HG03108 (cell line): ENCODE measurements around the gene ZNF780A.
"Not testable (repeated sequence)": the region's sequence is repeated elsewhere in the genome, so short reads cannot be mapped to it uniquely, and the experiment has no call there.

Experiments used
- ATAC-seq: cut with Tn5 transposase; IDR thresholded peaks from one replicate; pipeline ENCODE4 v1.9.1; 2021; ENCODE audit warnings: moderate library complexity; ENCODE audit not compliant: unreplicated experiment

Gene ZNF780A

DNA sequence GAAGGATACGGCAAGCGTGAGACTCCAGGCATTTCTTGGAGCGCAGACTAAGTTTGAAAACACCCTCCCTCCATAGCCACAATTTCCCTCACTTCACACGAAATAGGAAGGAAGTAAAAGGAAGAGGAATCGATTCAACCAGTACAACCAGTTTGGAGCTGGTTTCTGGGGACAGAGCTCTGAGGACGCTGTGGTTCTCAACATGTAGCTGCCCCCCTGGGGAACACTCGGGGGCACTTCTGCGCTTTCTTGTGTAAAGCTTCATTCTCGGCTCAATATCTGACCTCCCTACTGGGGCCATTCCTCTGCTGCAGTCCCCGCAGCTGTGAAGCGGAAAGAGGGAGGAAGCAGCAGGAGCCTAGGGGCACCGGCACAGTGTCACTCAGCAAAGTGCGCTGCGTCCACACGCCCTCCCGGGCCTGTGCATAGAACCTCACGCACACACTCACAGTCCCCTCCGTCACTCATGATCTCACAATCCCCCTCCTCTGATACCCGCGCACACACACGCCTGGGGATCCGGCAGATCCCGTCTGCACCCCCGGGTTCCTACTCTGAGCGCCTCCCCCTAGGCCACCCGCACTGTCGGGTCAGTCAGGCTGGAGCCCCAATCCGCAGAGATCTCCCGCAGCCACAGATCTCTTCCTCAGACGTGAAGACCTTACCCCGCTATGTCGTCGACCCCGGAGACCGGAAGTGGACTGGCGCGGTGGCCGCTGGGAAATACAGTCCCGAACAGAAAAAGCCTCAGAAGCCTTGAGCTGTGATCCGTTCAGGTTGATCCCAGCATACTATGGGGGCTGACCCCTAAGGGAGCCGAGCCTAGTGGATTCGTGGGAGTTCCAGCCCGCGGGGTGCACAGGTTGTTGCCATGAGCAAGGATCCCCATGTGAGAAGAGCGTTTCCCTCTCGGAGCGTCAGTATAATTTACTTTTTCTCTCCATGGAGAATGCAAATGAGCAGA, at the start of gene ZNF780A:
TSS of gene ZNF780A (minus strand) at position 703 of the 964 bp plus-strand sequence. CDS start 6,190 bp downstream, outside the sequence.
- peak; percentile 75 for ATAC-seq

DNA sequence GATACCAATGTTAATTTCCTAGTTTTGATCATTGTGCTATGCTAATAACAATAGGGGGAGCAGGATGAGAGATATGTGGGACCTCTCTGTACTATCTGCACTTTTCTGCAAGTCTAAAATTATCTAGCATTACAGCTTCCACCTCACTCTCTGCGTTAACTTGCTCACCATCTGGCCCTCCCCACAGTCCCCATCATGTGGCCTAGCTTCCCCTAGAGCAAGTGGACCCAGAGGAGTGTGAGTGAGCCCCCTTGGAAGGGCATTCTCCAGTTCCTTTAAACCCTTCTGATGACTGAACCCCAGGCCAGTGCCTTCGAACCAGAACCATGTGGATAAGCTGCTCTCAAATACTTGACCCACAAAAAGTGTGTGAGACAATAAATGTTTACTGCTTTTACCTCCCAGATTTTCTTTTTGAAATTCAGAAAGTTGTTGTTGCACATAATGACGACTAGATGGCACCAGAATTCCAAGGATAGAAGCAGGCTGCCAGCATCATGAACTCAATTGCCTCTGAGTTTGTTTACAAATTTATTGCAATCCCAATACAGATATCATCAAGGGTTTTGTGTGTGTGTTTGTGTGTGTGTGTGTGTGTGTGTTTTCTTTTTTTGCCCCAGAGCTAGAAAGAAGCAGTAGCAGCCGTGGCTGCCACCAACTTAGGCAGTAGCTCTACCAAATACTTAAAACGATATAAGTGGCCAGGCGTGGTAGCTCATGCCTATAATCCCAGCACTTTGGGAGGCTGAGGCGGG, 49.0 kb upstream of the ZNF780A start:
- no peak for ATAC-seq

DNA sequence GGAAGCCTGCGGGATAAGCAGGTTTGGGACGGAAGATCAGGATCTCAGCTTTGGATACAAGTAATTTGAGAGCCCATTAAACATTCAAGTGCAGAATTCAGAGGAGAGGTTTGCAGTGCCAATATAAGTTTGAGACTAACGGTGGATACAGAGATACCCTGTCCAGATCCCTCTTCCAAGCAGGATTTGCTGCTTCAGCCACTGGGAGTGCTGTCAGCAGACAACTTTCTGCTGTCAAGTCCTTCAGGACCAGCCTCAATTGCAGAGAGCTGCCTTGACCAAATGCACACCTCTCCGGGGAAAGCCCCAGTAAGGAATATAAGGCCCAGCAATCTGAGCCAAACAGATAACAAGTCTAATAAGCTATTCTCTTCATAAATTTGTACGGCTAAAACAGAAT, 46.1 kb upstream of the ZNF780A start:
- no peak for ATAC-seq

DNA sequence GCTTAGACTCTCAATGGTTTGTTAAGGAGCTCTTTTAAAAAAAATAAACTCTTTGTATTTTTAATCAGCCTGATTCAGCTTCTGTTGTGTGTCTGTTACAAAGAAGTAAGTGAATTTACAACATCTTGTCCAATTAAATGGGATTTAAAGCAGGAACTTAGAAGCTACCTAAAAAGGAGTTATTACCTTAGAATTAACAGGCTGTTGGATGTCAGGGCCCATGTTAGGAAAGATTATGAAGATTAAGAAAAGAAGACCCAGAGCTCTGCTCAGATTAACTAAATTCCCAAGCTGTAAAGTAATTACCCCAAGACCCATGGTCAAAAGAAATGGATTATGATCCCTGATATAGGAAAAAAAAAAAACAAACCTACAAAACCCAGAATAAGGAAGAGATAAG, 44.1 kb upstream of the ZNF780A start:
- ATAC-seq: no peak

DNA sequence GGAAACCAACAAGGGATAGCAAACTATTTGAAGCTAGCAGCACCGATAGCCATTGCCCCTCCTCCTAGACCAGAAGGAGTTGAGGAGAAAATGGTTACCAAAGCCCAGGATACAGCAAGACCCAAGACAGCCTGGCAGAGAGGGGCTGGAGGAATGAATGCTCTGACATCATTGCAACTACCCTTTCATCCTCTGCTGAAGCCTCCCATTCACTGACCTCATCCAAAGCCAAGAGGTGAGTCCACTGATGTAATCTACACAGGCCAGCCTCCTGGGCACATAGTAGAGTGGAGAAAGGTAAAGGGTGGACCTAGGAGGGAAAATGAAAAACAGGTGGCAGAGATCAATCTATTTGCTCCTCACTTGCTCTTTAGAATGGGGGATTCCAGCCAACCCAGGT, 42.7 kb upstream of the ZNF780A start:
- no peak for ATAC-seq

DNA sequence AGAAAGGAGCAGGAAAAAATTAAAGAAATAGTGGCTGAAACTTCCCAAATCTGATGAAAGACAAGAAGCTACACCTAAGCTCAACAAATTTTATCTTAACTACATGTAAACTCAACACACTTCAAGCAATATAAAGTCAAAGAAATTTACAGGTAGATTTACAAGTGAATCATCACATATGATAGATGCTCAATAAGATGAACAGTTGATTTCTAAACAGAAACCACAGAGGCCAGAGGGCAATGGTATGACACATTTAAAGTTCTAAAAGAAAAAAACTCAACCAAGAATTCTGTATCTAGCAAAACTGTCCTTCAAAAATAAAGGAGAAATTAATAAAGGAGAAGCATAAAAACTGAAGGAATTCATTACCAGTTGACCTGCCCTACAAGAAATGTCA, 39.3 kb upstream of the ZNF780A start:
- no peak for ATAC-seq

DNA sequence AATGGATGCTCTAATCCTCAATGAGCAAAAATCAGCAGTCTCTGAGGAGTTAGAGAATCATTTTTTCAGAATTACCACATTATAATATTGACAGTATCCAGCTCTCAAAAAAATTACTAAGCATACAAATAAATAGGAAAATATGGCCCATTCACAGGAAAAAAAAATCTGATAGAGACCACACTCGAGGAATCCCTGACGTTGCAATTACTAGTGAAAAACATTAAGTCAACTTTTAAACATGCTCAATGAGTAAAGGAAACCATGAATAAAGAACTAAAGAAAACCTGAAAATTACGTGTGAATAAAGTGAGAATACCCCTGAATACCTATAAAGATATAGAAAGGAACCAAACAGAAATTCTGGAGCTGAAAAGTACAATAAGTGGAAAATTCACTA, 38.7 kb upstream of the ZNF780A start:
- no peak for ATAC-seq

DNA sequence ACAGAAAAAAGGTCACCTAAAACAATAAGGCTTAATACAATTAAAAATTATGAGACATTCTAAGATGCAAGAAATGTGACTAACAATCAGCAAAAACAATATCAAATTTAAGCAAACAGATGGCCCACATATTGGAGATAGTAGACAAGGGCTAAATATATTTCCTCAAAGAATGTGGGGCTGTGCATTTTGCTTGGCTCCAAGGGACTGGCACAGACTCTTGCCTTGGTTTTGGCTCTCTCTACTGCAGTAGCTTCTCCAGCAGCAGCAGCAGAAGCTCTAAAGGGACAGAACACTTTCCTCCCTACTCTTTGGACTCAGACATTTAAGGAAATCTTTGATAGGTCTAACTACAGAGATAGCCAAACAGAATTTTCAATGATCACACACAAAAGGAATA, 38.2 kb upstream of the ZNF780A start:
- ATAC-seq: no peak

DNA sequence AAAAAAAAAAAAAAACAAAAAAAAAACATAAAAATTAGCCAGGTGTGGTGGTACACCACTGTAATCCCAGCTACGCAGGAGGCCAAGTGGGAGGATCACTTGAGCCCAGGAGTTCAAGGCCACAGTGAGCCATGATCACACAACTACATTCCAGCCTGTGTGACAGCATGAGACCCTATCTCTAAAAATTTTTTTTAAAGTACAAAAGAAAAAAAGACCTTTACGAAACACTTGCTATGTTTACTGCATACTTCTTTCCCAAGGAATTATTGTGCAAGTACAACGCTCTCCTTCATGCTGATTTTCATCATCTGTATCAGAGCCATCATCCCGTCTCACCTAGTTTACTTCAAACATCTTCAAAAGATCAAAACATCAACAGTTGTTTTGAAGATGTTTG, 28.6 kb upstream of the ZNF780A start:
- ATAC-seq: no peak

DNA sequence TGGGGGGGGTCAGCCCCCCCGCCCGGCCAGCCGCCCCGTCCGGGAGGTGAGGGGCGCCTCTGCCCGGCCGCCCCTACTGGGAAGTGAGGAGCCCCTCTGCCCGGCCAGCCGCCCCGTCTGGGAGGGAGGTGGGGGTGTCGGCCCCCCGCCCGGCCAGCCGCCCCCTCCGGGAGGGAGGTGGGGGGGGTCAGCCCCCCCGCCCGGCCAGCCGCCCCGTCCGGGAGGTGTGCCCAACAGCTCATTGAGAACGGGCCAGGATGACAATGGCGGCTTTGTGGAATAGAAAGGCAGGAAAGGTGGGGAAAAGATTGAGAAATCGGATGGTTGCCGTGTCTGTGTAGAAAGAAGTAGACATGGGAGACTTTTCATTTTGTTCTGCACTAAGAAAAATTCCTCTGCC, 27.9 kb upstream of the ZNF780A start:
- ATAC-seq: not testable (repeated sequence)

DNA sequence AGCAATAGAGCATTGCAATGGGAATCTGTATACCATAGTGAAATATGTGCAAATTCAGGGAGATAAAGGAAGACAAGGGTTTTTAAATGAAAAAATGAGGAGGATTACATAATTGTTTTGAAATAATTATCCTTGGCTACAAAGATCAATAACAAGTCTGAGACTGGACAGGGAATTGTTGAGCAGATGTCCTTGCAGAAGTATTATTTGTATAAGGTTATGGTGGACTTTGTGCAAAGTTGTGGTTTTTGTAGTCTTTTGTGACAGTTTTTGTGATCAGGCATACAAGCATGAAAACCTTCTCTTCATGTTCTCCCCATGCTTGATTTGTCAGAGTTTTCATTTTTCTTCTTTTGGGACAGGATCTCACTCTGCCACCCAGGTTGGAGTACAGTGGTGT, 25.3 kb upstream of the ZNF780A start:
- ATAC-seq: no peak

DNA sequence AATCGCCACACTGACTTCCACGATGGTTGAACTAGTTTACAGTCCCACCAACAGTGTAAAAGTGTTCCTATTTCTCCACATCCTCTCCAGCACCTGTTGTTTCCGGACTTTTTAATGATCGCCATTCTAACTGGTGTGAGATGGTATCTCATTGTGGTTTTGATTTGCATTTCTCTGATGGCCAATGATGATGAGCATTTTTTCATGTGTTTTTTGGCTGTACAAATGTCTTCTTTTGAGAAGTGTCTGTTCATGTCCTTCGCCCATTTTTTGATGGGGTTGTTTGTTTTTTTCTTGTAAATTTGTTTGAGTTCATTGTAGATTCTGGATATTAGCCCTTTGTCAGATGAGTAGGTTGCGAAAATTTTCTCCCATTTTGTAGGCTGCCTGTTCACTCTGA, 23.4 kb upstream of the ZNF780A start:
- ATAC-seq: not testable (repeated sequence)

DNA sequence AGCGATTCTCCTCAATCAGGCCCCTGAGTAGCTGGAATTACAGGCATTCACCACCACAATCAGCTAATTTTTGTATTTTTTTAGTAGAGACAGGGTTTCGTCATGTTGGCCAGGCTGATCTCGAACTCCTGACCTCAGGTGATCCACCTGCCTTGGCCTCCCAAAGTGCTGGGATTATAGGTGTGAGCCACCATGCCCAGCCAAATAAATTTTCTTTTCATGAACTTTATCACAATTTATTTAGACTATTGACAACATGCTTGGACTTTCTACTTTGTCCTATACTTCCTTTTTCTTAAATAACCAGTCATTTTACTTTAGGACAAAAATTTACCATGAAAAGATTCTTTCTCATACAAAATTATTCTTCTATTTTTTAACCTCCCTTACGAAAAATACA, 21.5 kb upstream of the ZNF780A start:
- not testable (repeated sequence) for ATAC-seq

DNA sequence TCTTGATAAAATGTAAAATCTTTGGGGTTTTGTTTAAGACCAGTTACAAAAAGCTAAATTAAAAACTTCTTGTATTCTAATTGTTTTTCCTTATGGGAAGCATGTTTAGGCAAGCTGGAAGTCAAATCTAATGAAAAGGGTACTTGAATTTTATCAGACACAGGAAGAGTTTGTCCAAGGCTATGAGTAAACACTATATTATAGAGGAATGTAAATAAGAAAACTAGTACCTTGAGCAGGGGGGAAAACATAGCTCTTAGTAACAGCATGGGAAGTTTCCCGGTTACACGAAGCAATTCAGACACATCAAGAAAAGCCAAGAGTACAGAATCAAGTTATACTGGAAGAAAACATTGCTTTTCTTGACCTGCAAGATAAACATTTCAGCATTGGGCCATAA, 19.8 kb upstream of the ZNF780A start:
- ATAC-seq: no peak

DNA sequence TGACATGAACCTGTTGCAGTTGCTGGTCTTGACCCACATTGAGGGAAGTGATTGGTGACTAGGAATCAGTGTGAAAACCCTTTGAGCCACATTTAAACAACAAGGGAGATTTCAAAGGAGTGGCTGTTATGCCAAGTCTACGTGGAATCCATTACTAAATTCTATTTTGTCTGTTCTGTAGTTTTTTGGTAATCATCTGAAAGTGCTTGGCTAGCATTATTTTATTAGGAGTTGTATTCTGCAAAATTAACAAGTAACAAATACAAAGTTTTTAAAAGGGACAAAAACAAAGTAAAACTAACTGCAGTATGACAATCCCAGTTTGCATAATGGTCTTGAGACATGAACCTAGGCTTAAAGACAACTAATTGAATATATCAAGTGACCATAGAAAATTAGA, 14.0 kb upstream of the ZNF780A start:
- ATAC-seq: no peak

DNA sequence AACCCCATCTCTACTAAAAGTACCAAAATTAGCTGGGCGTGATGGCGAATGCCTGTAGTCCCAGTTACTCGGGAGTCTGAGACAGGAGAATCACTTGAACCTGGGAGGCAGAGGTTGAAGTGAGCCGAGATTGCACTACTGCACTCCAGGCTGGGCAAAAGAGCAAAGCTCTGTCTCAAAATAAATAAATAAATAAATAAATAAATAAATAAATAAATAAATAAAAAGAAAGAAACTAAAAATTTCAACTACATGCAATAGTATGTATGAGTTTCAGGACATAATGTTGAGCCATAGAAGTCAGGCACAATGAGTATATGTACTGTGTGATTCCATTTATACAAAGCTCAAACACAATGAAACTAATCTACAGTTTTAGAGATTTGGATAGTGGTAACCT, 12.9 kb upstream of the ZNF780A start:
- no peak for ATAC-seq

DNA sequence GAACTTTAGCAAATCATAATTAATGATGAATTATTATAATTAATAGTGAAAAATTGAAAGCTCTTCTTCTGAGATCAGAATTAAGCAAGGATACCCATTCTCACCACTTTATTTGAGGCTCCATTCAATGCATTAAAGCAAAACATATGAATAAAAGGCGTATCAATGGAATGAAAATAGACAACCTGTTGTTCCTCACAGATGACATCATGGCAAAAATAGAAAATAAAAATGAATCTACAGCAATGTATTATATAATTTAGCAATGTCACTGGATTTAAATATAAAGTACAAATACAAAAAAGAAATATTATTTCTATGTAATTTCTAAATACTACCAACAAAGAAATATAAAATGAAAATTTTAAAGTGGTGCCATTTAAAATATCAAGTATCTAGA, 11.1 kb upstream of the ZNF780A start:
- no peak for ATAC-seq

DNA sequence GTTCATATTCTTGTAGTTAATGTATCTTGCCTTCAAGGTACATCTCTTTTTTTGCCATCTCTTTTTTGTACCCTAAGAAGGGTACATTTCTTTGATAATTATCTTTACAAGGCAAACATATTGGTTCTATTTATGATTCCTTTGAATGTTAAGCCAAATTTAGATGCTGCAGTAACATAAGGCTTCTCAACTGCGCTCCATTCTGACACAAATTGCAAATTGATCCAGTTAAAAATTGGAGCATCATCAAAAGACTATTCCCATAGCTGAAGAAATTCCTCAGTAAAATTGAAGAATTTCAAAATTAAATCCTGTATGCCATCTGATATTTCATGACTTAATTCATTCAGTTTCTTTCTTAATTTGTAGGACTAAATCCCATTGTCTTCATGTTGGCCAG, 2.7 kb upstream of the ZNF780A start:
- ATAC-seq: no peak

DNA sequence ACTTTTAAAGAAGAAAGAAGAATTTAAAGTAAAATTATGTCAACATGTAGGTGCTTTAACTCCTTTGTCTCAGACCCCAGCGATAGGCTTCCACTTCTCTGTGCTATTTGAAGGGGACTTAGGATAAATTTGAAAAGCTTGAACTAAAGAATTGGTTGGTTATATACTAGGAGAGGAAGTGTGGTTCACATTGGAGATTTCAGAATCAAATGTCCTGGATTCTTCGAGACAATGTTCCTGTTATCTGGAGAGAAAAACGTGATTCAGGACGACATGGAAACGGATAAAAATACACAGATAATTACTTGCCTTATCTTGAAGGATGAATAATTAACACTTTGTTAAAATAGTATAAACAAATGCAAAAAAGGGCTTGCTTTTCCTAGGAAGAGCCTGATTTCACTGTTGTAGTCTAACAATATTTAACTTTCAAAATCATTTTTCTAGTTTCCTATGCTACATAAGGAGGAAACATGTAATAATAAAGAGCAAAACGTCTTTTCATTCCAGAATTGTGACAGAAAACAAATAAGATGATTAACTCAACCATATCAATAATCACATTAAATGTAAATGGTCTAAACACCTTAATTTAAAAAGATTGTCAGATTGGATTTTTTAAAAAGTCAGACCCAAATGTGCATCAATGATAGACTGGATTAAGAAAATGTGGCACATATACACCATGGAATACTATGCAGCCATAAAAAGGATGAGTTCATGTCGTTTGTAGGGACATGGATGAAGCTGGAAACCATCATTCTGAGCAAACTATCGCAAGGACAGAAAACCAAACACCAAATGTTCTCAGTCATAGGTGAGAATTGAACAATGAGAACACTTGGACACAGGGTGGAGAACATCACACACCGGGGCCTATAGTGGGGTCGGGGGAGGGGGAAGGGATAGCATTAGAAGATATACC, 724 bp upstream of the ZNF780A start:
- ATAC-seq: no peak

DNA sequence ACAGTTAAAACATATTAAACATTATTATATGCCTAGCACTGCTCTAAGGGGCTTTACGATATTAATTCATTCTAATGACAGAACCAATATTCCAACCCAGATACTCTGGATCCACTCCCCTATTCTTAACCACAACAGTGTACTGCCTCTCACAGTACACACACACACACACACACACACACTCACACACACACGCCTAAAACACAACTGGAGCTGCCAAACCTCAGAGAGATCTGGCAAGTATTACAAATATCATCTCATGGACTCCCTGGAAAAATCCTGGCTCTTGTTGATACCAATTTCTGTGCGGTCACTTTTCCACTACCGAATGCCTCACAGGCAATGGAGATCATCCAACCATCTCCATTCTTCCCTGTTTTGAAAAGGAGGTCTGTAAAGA, 1.3 kb downstream of the ZNF780A start:
- no peak for ATAC-seq
